Liver (tissue), 3 donors: Measurements from ENCODE around the gene SKOR2.

Experiments used
- ATF3 ChIP-seq: IDR thresholded peaks from 2 replicates; pipeline ENCODE4 v1.6.1; 2016; ENCODE audit warnings: antibody characterized with exemption
- CTCF ChIP-seq: fragments of 150-350 bp; IDR thresholded peaks from 2 replicates; pipeline ENCODE4 v1.5.1; 2017; ENCODE audit warnings: improper control_type of control experiment, low read depth, low read length; ENCODE audit not compliant: missing input control
- EGR1 ChIP-seq, 2 donors: IDR thresholded peaks; 2 replicates each; pipeline ENCODE4 v1.6.1; 2016 to 2018; ENCODE audit warnings: antibody characterized with exemption in 2 of 2, low read depth in 2 of 2
- FOXA1 ChIP-seq: IDR thresholded peaks from 2 replicates; pipeline ENCODE4 v1.6.1; 2016; ENCODE audit warnings: antibody characterized with exemption
- GABPA ChIP-seq, 2 donors: IDR thresholded peaks in 1 of 2; conservative IDR thresholded peaks in 1 of 2; 2 replicates each; pipeline ENCODE4 v1.6.1; 2016; ENCODE audit warnings: antibody characterized with exemption in 2 of 2, mild to moderate bottlenecking in 1 of 2, moderate library complexity in 1 of 2
- HNF4G ChIP-seq: IDR thresholded peaks from 2 replicates; pipeline ENCODE4 v1.6.1; 2016; ENCODE audit warnings: antibody characterized with exemption
- JUND ChIP-seq, 2 donors: IDR thresholded peaks; 2 replicates each; pipeline ENCODE4 v1.6.1; 2016; ENCODE audit warnings: antibody characterized with exemption in 2 of 2
- MAX ChIP-seq: IDR thresholded peaks from 2 replicates; pipeline ENCODE4 v1.6.1; 2016; ENCODE audit warnings: antibody characterized with exemption
- NR2F2 ChIP-seq: IDR thresholded peaks from 2 replicates; pipeline ENCODE4 v1.6.1; 2016; ENCODE audit warnings: antibody characterized with exemption
- RXRA ChIP-seq, 2 donors: IDR thresholded peaks; 2 replicates each; pipeline ENCODE4 v1.6.1; 2017 to 2018; ENCODE audit warnings: antibody characterized with exemption in 2 of 2, mild to moderate bottlenecking in 1 of 2
- TAF1 ChIP-seq: conservative IDR thresholded peaks from 2 replicates; pipeline ENCODE4 v1.6.1; 2016; ENCODE audit warnings: antibody characterized with exemption, mild to moderate bottlenecking
- YY1 ChIP-seq: IDR thresholded peaks from 2 replicates; pipeline ENCODE4 v1.6.1; 2016; ENCODE audit warnings: antibody characterized with exemption, mild to moderate bottlenecking
- donor health status: healthy.
- donor health status: healthy.

- TF ChIP-seq CTCF (no peak), ATF3 (no peak), EGR1 (IDR thresholded peaks at IDR 0.05; ENCODE audit: low read depth in 2 of 2) (no peak), TAF1 (no peak), NR2F2 (no peak), GABPA (IDR thresholded peaks at IDR 0.05 in 1 of 2, conservative IDR thresholded peaks at IDR 0.05 in 1 of 2) (no peak), JUND (IDR thresholded peaks at IDR 0.05) (no peak), HNF4G (no peak), RXRA (IDR thresholded peaks at IDR 0.05) (no peak), MAX (no peak), YY1 (no peak), FOXA1 (no peak)
These were observed 1.7 kb upstream of the SKOR2 start for GRCh38 chr18:47253101-47253654.
